HCT116 (cell line): ENCODE results near the gene CUL5.

ENCODE experiments used
- CTCF ChIP-seq, 3 experiments: fragments of 200-600 bp in 1 of 3; sonication (generic) in 1 of 3; IDR thresholded peaks in 2 of 3; conservative IDR thresholded peaks in 1 of 3; 2 replicates each; pipeline ENCODE4 v1.5.1; 2012 to 2017; ENCODE audit warnings: low read depth in 2 of 3, low read length in 2 of 3, antibody characterized with exemption in 1 of 3, borderline replicate concordance in 1 of 3, control low read depth in 1 of 3, mild to moderate bottlenecking in 1 of 3, mixed read lengths in 1 of 3, mixed run types in 1 of 3, moderate library complexity in 1 of 3; ENCODE audit not compliant: insufficient read depth in 1 of 3
- EZH2 ChIP-seq: fragments of 200-600 bp; sonication (generic); IDR thresholded peaks from 2 replicates; pipeline ENCODE4 v1.6.1; 2017; ENCODE audit warnings: antibody characterized with exemption, mixed run types
- EZH2phosphoT487 ChIP-seq: fragments of 200-600 bp; IDR thresholded peaks from 2 replicates; pipeline ENCODE4 v1.6.1; 2018; ENCODE audit warnings: antibody characterized with exemption, borderline replicate concordance
- JUND ChIP-seq: IDR thresholded peaks from 2 replicates; pipeline ENCODE4 v1.6.1; 2012
- POLR2A ChIP-seq: IDR thresholded peaks from 2 replicates; pipeline ENCODE4 v1.7.0; 2011; ENCODE audit warnings: borderline replicate concordance; ENCODE audit not compliant: insufficient read depth, insufficient read length; ENCODE audit errors: extremely low read depth
- POLR2AphosphoS5 ChIP-seq: IDR thresholded peaks from 2 replicates; pipeline ENCODE4 v1.6.1; 2011; ENCODE audit warnings: mild to moderate bottlenecking, low read depth, low read length, moderate library complexity
- REST ChIP-seq: IDR thresholded peaks from 2 replicates; pipeline ENCODE4 v1.6.1; 2012; ENCODE audit warnings: low read depth
- SP1 ChIP-seq: IDR thresholded peaks from 2 replicates; pipeline ENCODE4 v1.6.1; 2012; ENCODE audit warnings: low read depth
- YY1 ChIP-seq: IDR thresholded peaks from 2 replicates; pipeline ENCODE4 v1.6.1; 2011; ENCODE audit warnings: low read length, low read depth, moderate library complexity, mild to moderate bottlenecking; ENCODE audit not compliant: insufficient replicate concordance; ENCODE audit errors: extremely low read depth

- TF ChIP-seq CTCF (IDR thresholded peaks at IDR 0.05 in 2 of 3, conservative IDR thresholded peaks at IDR 0.05 in 1 of 3; ENCODE audit: borderline replicate concordance in 1 of 3, insufficient read depth in 1 of 3, low read depth in 2 of 3, low read length in 2 of 3) (no peak), EZH2 (no peak), SP1 (no peak), POLR2A (no peak), JUND (no peak), REST (no peak), YY1 (no peak), POLR2AphosphoS5 (no peak), EZH2phosphoT487 (no peak)
Measured at GRCh38 chr11:108137212-108137611, 128.5 kb downstream of the CUL5 start.
